Ovary (tissue), 9 donors: Measurements from ENCODE around the gene CHM. TPM values are rescaled to one million over a fixed set of nuclear protein-coding genes. Genes with fewer than 3 reads are reported as not detected.

ENCODE experiments used
- DNase-seq, 5 donors: peaks; one replicate each; pipeline ENCODE4 v3.0.0-alpha.2; 2019 to 2020
- H3K27ac ChIP-seq, 2 donors: fragments of 200-600 bp; one replicate each; pipeline versions ENCODE4 v1.5.1 to v1.8.0; 2019 to 2022
- H3K27me3 ChIP-seq: fragments of 200-600 bp; one replicate; pipeline ENCODE4 v1.8.0; 2022
- H3K36me3 ChIP-seq: fragments of 200-600 bp; sonication (generic); one replicate; pipeline ENCODE4 v1.5.1; 2019
- H3K4me1 ChIP-seq: one replicate; pipeline ENCODE4 v1.8.1; 2013; ENCODE audit warnings: mild to moderate bottlenecking, moderate library complexity; ENCODE audit not compliant: insufficient read depth
- H3K4me3 ChIP-seq: fragments of 200-600 bp; sonication (generic); one replicate; pipeline ENCODE4 v1.5.1; 2017
- H3K9me3 ChIP-seq, 2 donors: fragments of 200-600 bp in 1 of 2; sonication (generic) in 1 of 2; one replicate each; pipeline versions ENCODE4 v1.5.1 to v1.8.1; 2013 to 2019; ENCODE audit warnings: mild to moderate bottlenecking in 1 of 2, moderate library complexity in 1 of 2
- CTCF ChIP-seq, 3 donors: fragments of 450-650 bp in 2 of 3; fragments of 200-600 bp in 1 of 3; IDR thresholded peaks; one replicate each; pipeline versions ENCODE4 v1.5.1 to v1.8.0; 2016 to 2022; ENCODE audit warnings: antibody characterized with exemption in 3 of 3, mild to moderate bottlenecking in 1 of 3
- EP300 ChIP-seq: sonication (generic); formaldehyde crosslinking; IDR thresholded peaks from one replicate; pipeline ENCODE4 v1.6.1; 2017; ENCODE audit warnings: antibody characterized with exemption
- POLR2A ChIP-seq: fragments of 450-650 bp; IDR thresholded peaks from one replicate; pipeline ENCODE4 v1.6.1; 2017; ENCODE audit warnings: antibody characterized with exemption, mild to moderate bottlenecking, moderate library complexity
- WGBS, 3 donors: extraction: QIAGEN DNeasy Blood & Tissue Kit in 1 of 3; methylation state at CpG; one replicate each; pipeline versions ENCODE4 v1.1.5 to v1.1.7; 2013 to 2017; 5-methylcytosine and 5-hydroxymethylcytosine counted together
- intact Hi-C, 4 donors: fragments of 100-400 bp; cut with DNase I; formaldehyde crosslinking; loops; one replicate each; pipeline versions ENCODE4 v1.11.0 to v1.15.1; 2022 to 2023
- polyA plus RNA-seq, 2 donors: library from polyadenylated mRNA; stranded (reverse); fragments of 200-250 nt in 1 of 2; fragments of 350-450 nt in 1 of 2; fragmentation: Illumina TruSeq in 1 of 2; extraction: RNeasy Lipid Tissue Mini Kit (QIAGEN cat#74804) in 1 of 2; gene quantifications; one replicate each; pipeline ENCODE4 v1.2.3, GENCODE V29; 2013 to 2014
- total RNA-seq, 7 donors: library from RNA; depleted of rRNA in 2 of 7; stranded (reverse); fragments of >200 nt in 2 of 7; fragmentation: NEBNext Ultra II Directional in 3 of 7; extraction: Animal tissue kit (Norgen Biotek cat#: 25700) in 3 of 7; gene quantifications; one replicate each; pipeline versions ENCODE4 v1.1.0 to v1.2.4, GENCODE V29; 2016 to 2023
- donor health status: DM: no; HTN: no; CAD: no; lungs with moderate emphysema.
- donor health status: DM: no; HTN: no; CAD: no.
- donor health status: Bipolar disorder and iron deficiency.
- donor health status: DM: yes; HTN: yes; CAD: no.
- donor health status: DM: no; HTN: no; CAD: no.
- donor health status: DM: yes; HTN: yes; CAD: no.

CHM gene
- total and polyA plus RNA-seq, 9 donors, result 9.5 to 23.9 (median 18.2) TPM

DNA sequence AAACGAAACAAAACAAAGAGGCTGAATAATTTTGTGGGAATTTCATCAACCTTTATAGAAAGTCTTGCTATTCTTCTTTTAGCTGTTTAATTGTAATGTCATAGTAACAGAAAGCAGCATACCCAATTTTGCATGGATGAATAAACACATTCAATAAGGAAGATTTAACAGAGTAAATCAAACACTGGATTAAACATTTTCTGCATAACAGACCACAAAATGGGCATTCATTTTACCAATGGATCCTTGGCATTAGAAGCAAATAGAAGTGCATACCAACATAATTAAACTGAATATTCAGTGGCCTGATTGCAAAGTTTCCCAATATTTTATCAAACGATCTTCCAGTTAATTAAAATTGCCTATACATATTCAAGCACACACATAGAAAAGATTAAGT, 4.4 kb upstream of the CHM start:
- Histone ChIP-seq H3K9me3 (no peaks in the 10 kb centered on the region), H3K4me1 (no peaks in the 10 kb centered on the region), H3K27me3 (no peaks in the 10 kb centered on the region), H3K4me3 (no peak overlapping the region), H3K36me3 (no peaks in the 10 kb centered on the region), H3K27ac (no peak overlapping the region)
- no peak for TF ChIP-seq CTCF (IDR thresholded peaks at IDR 0.05)
- TF ChIP-seq POLR2A, result no peak
- no peak for TF ChIP-seq EP300
- intact Hi-C loops, result no loop called here
- no peak for DNase-seq
- WGBS, 3 donors, result 43 to 57% (median 51%) methylated on average over 2 of the region's 2 CpGs

GRCh38 chrX:86047936-86048280, 550 bp upstream of the CHM start:
- H3K27me3 ChIP-seq, result no peaks in the 10 kb centered on the region
- intact Hi-C loops, result no loop called here
- no peaks in the 10 kb centered on the region for H3K36me3 ChIP-seq
- no peak for DNase-seq
- WGBS, 3 donors, result 28 to 38% (median 37%) methylated on average over 15 of the region's 15 CpGs
- TF ChIP-seq EP300 (no peak), POLR2A (no peak), CTCF (IDR thresholded peaks at IDR 0.05) (no peak)
- H3K4me3 ChIP-seq, result peak overlapping the region; percentile 40
- no peaks in the 10 kb centered on the region for H3K4me1 ChIP-seq
- no peaks in the 10 kb centered on the region for H3K9me3 ChIP-seq
- H3K27ac ChIP-seq, result peak overlapping the region in 1 of 2 donors; percentile 49

DNA sequence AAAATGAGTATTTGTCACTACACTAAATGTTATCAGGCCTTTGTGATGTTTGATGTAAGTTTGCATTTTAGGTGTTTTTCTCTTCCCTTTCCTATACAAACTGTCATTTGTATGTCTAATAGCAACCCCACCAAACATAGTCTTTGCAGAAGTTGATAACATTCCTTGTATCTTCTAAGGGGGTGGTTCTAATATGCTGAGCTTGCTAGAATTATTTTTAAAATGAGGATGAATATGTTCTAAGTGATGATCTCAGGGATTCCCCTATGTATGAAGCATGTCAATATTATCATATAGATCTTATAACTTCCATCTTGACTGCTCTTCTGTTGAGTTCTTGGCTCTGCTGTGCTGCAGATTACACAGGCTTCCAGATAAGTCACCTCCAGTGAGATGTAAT, 3.1 kb downstream of the CHM start:
- no peak for DNase-seq
- intact Hi-C loops, result no loop called here
- TF ChIP-seq POLR2A (no peak), EP300 (no peak), CTCF (IDR thresholded peaks at IDR 0.05) (no peak)
- Histone ChIP-seq H3K9me3 (no peaks in the 10 kb centered on the region), H3K27me3 (no peaks in the 10 kb centered on the region), H3K36me3 (no peaks in the 10 kb centered on the region), H3K27ac (no peak overlapping the region), H3K4me1 (no peaks in the 10 kb centered on the region), H3K4me3 (no peak overlapping the region)

- Histone ChIP-seq H3K4me1 (no peaks in the 10 kb centered on the region), H3K27me3 (no peaks in the 10 kb centered on the region), H3K36me3 (no peaks in the 10 kb centered on the region), H3K4me3 (no peak overlapping the region), H3K9me3 (no peaks in the 10 kb centered on the region), H3K27ac (no peak overlapping the region)
- intact Hi-C loops, result no loop called here
- 77 to 86% (median 84%) methylated on average over 21 of the region's 21 CpGs for WGBS, 3 donors
- TF ChIP-seq POLR2A, result no peak
- TF ChIP-seq EP300, result no peak
- no peak for TF ChIP-seq CTCF (IDR thresholded peaks at IDR 0.05)
- DNase-seq, result no peak
Measured at GRCh38 chrX:86039625-86040568, 7.5 kb downstream of the CHM start.
